ENCODE data around the gene ASIC2. TPM values are rescaled to one million over a fixed set of nuclear protein-coding genes. Genes with fewer than 3 reads are reported as not detected.

ASIC2 gene
- total and polyA plus RNA-seq, 2 experiments from 2014 or later, result not detected

- Histone ChIP-seq H3K36me3 (no peaks in the 10 kb centered on the region), H3K9me3 (ENCODE audit: low read depth) (no peaks in the 10 kb centered on the region), H3K4me3 (no peak overlapping the region), H3K27ac (no peak overlapping the region), H3K27me3 (no peaks in the 10 kb centered on the region), H3K4me1 (ENCODE audit: low read depth) (no peaks in the 10 kb centered on the region)
- TF ChIP-seq CTCF (IDR thresholded peaks at IDR 0.05; ENCODE audit: low read depth, low read length), result no peak
- no peak for DNase-seq (ENCODE audit: low read depth in 1 of 2, low spot score in 1 of 2)
Measured at GRCh38 chr17:33079201-33079600, 213.9 kb downstream of the ASIC2 start.

- Histone ChIP-seq H3K36me3 (no peaks in the 10 kb centered on the region), H3K27me3 (no peaks in the 10 kb centered on the region), H3K9me3 (ENCODE audit: low read depth) (no peaks in the 10 kb centered on the region), H3K4me1 (ENCODE audit: low read depth) (no peaks in the 10 kb centered on the region), H3K4me3 (no peak overlapping the region), H3K27ac (no peak overlapping the region)
- no peak for DNase-seq (ENCODE audit: low read depth in 1 of 2, low spot score in 1 of 2)
- no peak for TF ChIP-seq CTCF (IDR thresholded peaks at IDR 0.05; ENCODE audit: low read depth, low read length)
Measured at GRCh38 chr17:33076979-33077378, 216.1 kb downstream of the ASIC2 start.

- no peaks in the 10 kb centered on the region for H3K4me1 ChIP-seq (ENCODE audit: low read depth)
- no peak overlapping the region for H3K4me3 ChIP-seq
- H3K27ac ChIP-seq, result no peak overlapping the region
- H3K9me3 ChIP-seq (ENCODE audit: low read depth), result no peaks in the 10 kb centered on the region
- TF ChIP-seq CTCF (IDR thresholded peaks at IDR 0.05; ENCODE audit: low read depth, low read length), result no peak
- H3K36me3 ChIP-seq, result no peaks in the 10 kb centered on the region
- no peaks in the 10 kb centered on the region for H3K27me3 ChIP-seq
- DNase-seq (ENCODE audit: low read depth in 1 of 2, low spot score in 1 of 2), result no peak
Measured at GRCh38 chr17:33073416-33073815, 219.7 kb downstream of the ASIC2 start.

GRCh38 chr17:33072421-33073161 is 220.5 kb downstream of the ASIC2 start:
- no peak for TF ChIP-seq CTCF (IDR thresholded peaks at IDR 0.05; ENCODE audit: low read depth, low read length)
- Histone ChIP-seq H3K4me3 (no peak overlapping the region), H3K27ac (no peak overlapping the region), H3K4me1 (ENCODE audit: low read depth) (no peaks in the 10 kb centered on the region), H3K27me3 (no peaks in the 10 kb centered on the region), H3K9me3 (ENCODE audit: low read depth) (no peaks in the 10 kb centered on the region), H3K36me3 (no peaks in the 10 kb centered on the region)
- DNase-seq (ENCODE audit: low read depth in 1 of 2, low spot score in 1 of 2), result no peak

GRCh38 chr17:33071656-33072055 is 221.4 kb downstream of the ASIC2 start:
- H3K4me3 ChIP-seq, result no peak overlapping the region
- no peak for TF ChIP-seq CTCF (IDR thresholded peaks at IDR 0.05; ENCODE audit: low read depth, low read length)
- DNase-seq (ENCODE audit: low read depth in 1 of 2, low spot score in 1 of 2), result no peak
- H3K9me3 ChIP-seq (ENCODE audit: low read depth), result no peaks in the 10 kb centered on the region
- H3K36me3 ChIP-seq, result no peaks in the 10 kb centered on the region
- H3K27ac ChIP-seq, result no peak overlapping the region
- H3K27me3 ChIP-seq, result no peaks in the 10 kb centered on the region
- H3K4me1 ChIP-seq (ENCODE audit: low read depth), result no peaks in the 10 kb centered on the region

All from cardiac muscle cell (in vitro differentiated cells and primary cell).